GM19351 (cell line): ENCODE results near the gene CBFA2T2.
A peak's percentile ranks its signal among the peaks of the same experiment; 100 is the strongest.

Experiments used
- ATAC-seq: cut with Tn5 transposase; IDR thresholded peaks from one replicate; pipeline ENCODE4 v1.9.1; 2021; ENCODE audit warnings: mild to moderate bottlenecking, moderate library complexity; ENCODE audit not compliant: unreplicated experiment

The CBFA2T2 gene

GRCh38 chr20:33674294-33675135, 184.6 kb downstream of the CBFA2T2 start, which contains the start of gene NECAB3:
NECAB3 (minus strand) TSS chr20:33674428; CDS start chr20:33674352, 76 bp downstream.
- peak; percentile 69 for ATAC-seq

GRCh38 chr20:33675136-33675959, 185.5 kb downstream of the CBFA2T2 start:
- no peak for ATAC-seq

GRCh38 chr20:33676121-33676520, 186.2 kb downstream of the CBFA2T2 start:
- no peak for ATAC-seq

GRCh38 chr20:33676652-33677645, 187.1 kb downstream of the CBFA2T2 start:
- no peak for ATAC-seq

GRCh38 chr20:33677991-33678702, 188.3 kb downstream of the CBFA2T2 start:
- ATAC-seq: no peak

GRCh38 chr20:33679758-33680485, 190.0 kb downstream of the CBFA2T2 start:
- ATAC-seq: peak; percentile 66

- no peak for ATAC-seq
Observed at GRCh38 chr20:33680686-33681085, 190.8 kb downstream of the CBFA2T2 start.

- ATAC-seq: no peak
Observed at GRCh38 chr20:33681288-33681687, 191.4 kb downstream of the CBFA2T2 start.

- no peak for ATAC-seq
Observed at GRCh38 chr20:33681728-33682353, 191.9 kb downstream of the CBFA2T2 start.

- no peak for ATAC-seq
Observed at GRCh38 chr20:33684533-33685327, 194.8 kb downstream of the CBFA2T2 start.

GRCh38 chr20:33685328-33686099, 195.6 kb downstream of the CBFA2T2 start:
- peak; percentile 35 for ATAC-seq

- ATAC-seq: peak; percentile 80
Observed at GRCh38 chr20:33686100-33686983, 196.4 kb downstream of the CBFA2T2 start, which contains the start of gene E2F1. E2F1 (minus strand) TSS chr20:33686385; CDS start chr20:33686264, 121 bp downstream.

- ATAC-seq: no peak
Observed at GRCh38 chr20:33686984-33687366, 197.1 kb downstream of the CBFA2T2 start.

GRCh38 chr20:33687370-33687915, 197.5 kb downstream of the CBFA2T2 start:
- ATAC-seq: no peak

GRCh38 chr20:33687993-33688937, 198.4 kb downstream of the CBFA2T2 start:
- no peak for ATAC-seq
